HL-60 (cell line): Measurements from ENCODE around the gene TBX2.

Experiments used
- CTCF ChIP-seq: IDR thresholded peaks from one replicate; pipeline ENCODE4 v1.5.1; 2011; ENCODE audit warnings: low read length, control low read depth, inconsistent platforms; ENCODE audit not compliant: insufficient read depth
- POLR2AphosphoS5 ChIP-seq: IDR thresholded peaks from 2 replicates; pipeline ENCODE4 v1.6.1; 2012; ENCODE audit warnings: low read depth

GRCh38 chr17:61398721-61399130, 917 bp upstream of the TBX2 start:
- TF ChIP-seq CTCF (no peak), POLR2AphosphoS5 (no peak)
